Measurements from ENCODE around the gene DCBLD1. TPM values are rescaled to one million over a fixed set of nuclear protein-coding genes. Genes with fewer than 3 reads are reported as not detected.
A peak's percentile ranks its signal among the peaks of the same experiment; 100 is the strongest.

Gene DCBLD1
- total and polyA plus RNA-seq, 2 of the 13 experiments (the other 11 are each of a cell fraction or from before 2014, with no cell fraction given), result 23.2 to 41.5 TPM

DNA sequence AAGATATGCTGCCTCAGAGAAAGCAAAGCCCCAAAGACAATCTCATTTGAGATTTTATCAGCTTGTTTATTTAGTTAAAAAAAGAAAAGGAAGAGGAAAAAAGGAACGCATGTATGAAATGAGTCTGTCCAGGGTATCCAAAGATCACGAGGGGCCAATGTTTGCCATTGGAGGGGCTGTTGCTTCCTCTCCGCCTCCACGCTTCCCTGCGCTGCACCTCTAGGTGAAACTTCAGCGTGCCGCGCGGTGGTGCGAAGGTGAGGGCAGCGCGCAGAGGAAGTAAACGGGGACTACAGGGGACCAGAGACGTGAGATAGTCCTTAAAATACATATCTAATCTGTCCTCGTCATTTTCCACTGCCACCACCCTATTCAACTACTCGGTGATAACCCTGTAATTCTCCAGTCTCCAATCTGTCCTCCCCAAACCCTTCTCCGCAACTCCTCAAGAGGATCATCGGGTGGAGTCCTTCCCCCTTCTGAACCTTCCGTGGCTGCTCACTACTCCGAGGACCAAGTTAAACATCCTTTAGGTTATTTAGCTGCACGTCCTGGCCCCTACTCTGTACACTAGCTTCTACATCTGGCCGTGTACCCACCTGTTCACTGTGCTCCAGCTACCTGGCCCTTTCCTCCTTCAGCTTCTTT, 1.1 kb upstream of the DCBLD1 start (continued):
- TF ChIP-seq ZNF276 (CRISPR knock-in tag; IDR thresholded peaks at IDR 0.05; ENCODE audit: low read depth) (no peak), ZNF225 (CRISPR knock-in tag; IDR thresholded peaks at IDR 0.05) (no peak), STAG1 (CRISPR knock-in tag; IDR thresholded peaks at IDR 0.05) (peak; percentile 24), ZZZ3 (CRISPR knock-in tag; IDR thresholded peaks at IDR 0.05; ENCODE audit: borderline replicate concordance) (no peak), ZNF660 (CRISPR knock-in tag; IDR thresholded peaks at IDR 0.05; ENCODE audit: borderline replicate concordance, low read depth) (no peak), ZNF619 (CRISPR knock-in tag; IDR thresholded peaks at IDR 0.05) (peak; percentile 39; the same call in 1 of the 2 replicates), NONO (IDR thresholded peaks at IDR 0.05) (no peak), NONO (CRISPR knock-in tag; conservative IDR thresholded peaks at IDR 0.05) (no peak), ZNF441 (CRISPR knock-in tag; IDR thresholded peaks at IDR 0.05; ENCODE audit: borderline replicate concordance) (peak; percentile 82; the same call in 1 of the 2 replicates), SIN3A (IDR thresholded peaks at IDR 0.05; ENCODE audit: borderline replicate concordance, low read depth, low read length) (peak; percentile 52; the same call in 1 of the 2 replicates), NPAS2 (CRISPR knock-in tag; IDR thresholded peaks at IDR 0.05; ENCODE audit: borderline replicate concordance) (no peak), FOXJ3 (CRISPR knock-in tag; IDR thresholded peaks at IDR 0.05; ENCODE audit: borderline replicate concordance) (peak; percentile 75), KAT7 (CRISPR knock-in tag; IDR thresholded peaks at IDR 0.05; ENCODE audit: borderline replicate concordance) (peak; percentile 89), HNRNPLL (IDR thresholded peaks at IDR 0.05; ENCODE audit: low read depth, low read length, poor library complexity, severe bottlenecking) (peak; percentile 83), HMG20A (CRISPR knock-in tag; IDR thresholded peaks at IDR 0.05; ENCODE audit: borderline replicate concordance) (peak; percentile 75), ZNF557 (CRISPR knock-in tag; IDR thresholded peaks at IDR 0.05) (peak; percentile 79; the same call in 1 of the 2 replicates), THAP11 (CRISPR knock-in tag; IDR thresholded peaks at IDR 0.05) (peak; percentile 69; the same call in 1 of the 2 replicates), UBTF (CRISPR knock-in tag; IDR thresholded peaks at IDR 0.05) (peak; percentile 38; the same call in 1 of the 2 replicates), ZNF333 (CRISPR knock-in tag; IDR thresholded peaks at IDR 0.05; ENCODE audit: borderline replicate concordance) (no peak), MTA3 (CRISPR knock-in tag; IDR thresholded peaks at IDR 0.05) (no peak)
- TF ChIP-seq, protein P1, sequence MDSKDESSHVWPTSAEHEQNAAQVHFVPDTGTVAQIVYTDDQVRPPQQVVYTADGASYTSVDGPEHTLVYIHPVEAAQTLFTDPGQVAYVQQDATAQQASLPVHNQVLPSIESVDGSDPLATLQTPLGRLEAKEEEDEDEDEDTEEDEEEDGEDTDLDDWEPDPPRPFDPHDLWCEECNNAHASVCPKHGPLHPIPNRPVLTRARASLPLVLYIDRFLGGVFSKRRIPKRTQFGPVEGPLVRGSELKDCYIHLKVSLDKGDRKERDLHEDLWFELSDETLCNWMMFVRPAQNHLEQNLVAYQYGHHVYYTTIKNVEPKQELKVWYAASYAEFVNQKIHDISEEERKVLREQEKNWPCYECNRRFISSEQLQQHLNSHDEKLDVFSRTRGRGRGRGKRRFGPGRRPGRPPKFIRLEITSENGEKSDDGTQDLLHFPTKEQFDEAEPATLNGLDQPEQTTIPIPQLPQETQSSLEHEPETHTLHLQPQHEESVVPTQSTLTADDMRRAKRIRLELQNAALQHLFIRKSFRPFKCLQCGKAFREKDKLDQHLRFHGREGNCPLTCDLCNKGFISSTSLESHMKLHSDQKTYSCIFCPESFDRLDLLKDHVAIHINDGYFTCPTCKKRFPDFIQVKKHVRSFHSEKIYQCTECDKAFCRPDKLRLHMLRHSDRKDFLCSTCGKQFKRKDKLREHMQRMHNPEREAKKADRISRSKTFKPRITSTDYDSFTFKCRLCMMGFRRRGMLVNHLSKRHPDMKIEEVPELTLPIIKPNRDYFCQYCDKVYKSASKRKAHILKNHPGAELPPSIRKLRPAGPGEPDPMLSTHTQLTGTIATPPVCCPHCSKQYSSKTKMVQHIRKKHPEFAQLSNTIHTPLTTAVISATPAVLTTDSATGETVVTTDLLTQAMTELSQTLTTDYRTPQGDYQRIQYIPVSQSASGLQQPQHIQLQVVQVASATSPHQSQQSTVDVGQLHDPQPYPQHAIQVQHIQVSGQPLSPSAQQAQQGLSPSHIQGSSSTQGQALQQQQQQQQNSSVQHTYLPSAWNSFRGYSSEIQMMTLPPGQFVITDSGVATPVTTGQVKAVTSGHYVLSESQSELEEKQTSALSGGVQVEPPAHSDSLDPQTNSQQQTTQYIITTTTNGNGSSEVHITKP (CRISPR knock-in tag; IDR thresholded peaks at IDR 0.05; ENCODE audit: low read depth), result peak; percentile 55; the same call in 1 of the 2 replicates
